Cardiac fibroblast (primary cell): ENCODE measurements around the gene ATP23.
A peak's percentile ranks its signal among the peaks of the same experiment; 100 is the strongest.

Source experiments
- DNase-seq, 2 donors: peaks; one replicate each; pipeline versions ENCODE4 v3.0.0 to v3.0.0-alpha.2; 2010; ENCODE audit warnings: low read depth in 2 of 2
- H3K4me3 ChIP-seq, 2 donors: replicated peaks in 1 of 2; 1 replicate in 1 of 2; 2 replicates in 1 of 2; pipeline ENCODE4 v1.5.1; 2011; ENCODE audit warnings: low read depth in 2 of 2, low read length in 2 of 2, mild to moderate bottlenecking in 2 of 2, moderate library complexity in 1 of 2
- CTCF ChIP-seq: IDR thresholded peaks from one replicate; pipeline ENCODE4 v1.5.1; 2011; ENCODE audit warnings: low read depth, mild to moderate bottlenecking, low read length, inconsistent platforms

The ATP23 gene

DNA sequence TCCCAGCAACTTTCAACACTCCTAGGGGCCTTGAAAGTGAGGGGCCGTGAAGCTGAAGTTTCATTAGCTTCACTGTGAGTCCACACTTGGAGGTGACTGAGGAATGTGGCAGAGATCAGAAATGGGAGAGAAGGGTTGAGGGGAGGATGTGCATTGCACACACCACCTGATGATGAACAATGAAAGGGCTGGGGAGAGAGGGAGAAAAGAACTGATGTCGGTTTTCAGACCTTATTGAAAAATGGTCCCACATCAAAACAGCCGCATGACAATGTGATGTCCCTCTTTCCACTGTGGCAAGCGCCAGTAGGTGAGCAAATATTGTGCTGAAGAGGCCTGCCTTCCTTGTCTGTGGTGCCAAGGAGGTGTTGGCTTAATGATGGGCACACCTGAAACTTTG, 32.3 kb upstream of the ATP23 start:
- no peak for TF ChIP-seq CTCF
- no peak for DNase-seq
- H3K4me3 ChIP-seq, result no peak overlapping the region

GRCh38 chr12:57909611-57910010, 31.8 kb upstream of the ATP23 start:
- no peak for DNase-seq
- no peak for TF ChIP-seq CTCF
- no peak overlapping the region for H3K4me3 ChIP-seq

DNA sequence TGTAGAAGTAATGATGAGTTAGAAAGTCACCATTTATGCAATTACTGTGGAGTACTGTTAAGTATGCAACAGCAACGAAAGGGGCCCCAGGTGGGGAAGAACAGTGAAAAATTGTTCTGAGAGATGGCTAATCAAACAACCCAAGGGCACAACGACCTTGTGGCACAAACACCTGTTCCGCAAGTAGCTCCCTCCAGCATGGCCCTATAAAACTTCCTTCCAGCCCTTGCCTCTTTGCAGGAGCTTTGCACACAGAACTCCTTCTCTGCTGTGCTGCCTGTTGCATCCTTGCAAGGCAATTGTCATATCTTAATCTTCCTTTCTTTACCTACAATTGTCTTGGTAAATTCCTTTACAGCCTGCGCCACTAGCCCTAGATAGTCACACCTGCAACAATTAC, 23.2 kb upstream of the ATP23 start:
- H3K4me3 ChIP-seq, result no peak overlapping the region
- DNase-seq, result no peak
- TF ChIP-seq CTCF, result no peak

DNA sequence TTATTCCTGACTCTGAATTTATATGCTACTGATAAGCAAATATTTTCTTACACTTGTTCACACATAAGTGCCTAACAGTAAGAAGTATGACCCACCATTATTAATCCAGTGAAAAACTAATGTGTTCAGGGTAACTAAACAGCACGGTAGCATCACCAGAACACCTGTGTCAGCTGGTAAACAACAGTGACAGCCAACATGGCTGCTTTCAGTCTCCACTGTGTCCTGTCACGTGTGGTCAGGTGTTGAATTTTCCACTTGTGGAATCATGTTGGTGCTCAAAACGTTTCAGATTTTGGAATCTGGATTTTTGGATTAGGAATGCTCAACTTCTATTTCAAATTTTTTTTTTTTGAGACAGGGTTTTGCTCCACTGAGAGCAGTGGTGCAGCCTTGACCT, 14.3 kb upstream of the ATP23 start:
- no peak for DNase-seq
- no peak overlapping the region for H3K4me3 ChIP-seq
- no peak for TF ChIP-seq CTCF

DNA sequence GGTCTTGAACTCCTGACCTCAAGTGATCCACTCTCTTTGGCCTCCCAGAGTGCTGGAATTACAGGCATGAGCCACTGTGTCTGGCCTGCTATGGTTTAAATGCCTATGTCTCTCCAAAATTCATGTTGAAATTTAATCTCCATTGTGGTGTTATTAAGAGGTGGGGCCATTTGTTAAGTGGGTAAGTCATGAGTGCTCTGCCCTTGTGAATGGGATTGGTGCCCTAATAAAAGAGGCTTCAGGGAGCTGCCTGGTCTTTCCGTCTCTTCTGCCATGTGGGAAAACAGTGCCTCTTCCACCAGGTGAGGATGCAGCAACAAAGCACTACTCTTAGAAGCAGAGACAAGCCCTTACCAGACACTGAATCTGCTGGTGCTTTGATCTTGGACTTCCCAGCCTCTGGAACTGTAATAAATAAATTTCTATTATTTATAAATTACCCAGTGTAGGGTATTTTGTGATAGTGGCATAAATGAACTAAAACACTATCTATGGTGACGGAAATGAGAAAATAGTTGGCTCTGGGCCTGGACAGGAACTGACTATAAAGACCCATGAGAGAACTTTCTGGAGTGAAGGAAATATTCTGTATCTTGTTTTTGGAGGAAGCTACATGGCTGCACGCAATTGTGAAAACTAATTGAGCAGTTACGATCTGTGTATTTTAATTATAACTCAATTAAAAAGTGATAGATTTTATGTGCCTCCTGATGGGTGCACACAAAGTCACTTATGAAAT, 12.1 kb upstream of the ATP23 start:
- TF ChIP-seq CTCF, result no peak
- DNase-seq, result peak; percentile 56 to 57
- no peak overlapping the region for H3K4me3 ChIP-seq

- no peak for TF ChIP-seq CTCF
- DNase-seq, result no peak
- H3K4me3 ChIP-seq, result no peak overlapping the region
These were observed 6.5 kb upstream of the ATP23 start for GRCh38 chr12:57934819-57935218.

DNA sequence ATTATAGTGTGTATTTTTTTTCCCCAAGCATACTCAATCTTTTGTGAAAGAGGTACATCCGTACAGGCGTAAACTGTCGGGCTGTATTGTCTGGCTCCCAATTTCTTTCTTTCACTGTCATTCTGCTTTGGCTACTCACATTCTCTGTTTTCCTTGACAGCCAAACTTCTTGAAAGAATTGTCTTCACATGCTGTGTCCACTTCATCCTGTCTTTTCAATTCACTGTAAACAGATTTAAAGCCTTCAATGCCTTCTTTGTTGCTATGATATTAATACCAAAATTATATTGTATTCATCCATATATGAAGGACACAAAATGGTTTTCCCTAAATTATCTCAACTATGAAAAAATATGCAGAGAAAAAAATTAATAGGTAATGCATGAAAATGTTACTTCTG, 6.0 kb upstream of the ATP23 start:
- DNase-seq, result no peak
- H3K4me3 ChIP-seq, result peak overlapping the region; percentile 54 to 56
- no peak for TF ChIP-seq CTCF
